Measurements from ENCODE around the gene SCYGR3. TPM values are rescaled to one million over a fixed set of nuclear protein-coding genes. Genes with fewer than 3 reads are reported as not detected.

SCYGR3 gene
- total RNA-seq, 3 donors from 2014 or later (not counting 1 experiment from before 2014, with no cell fraction given), result not detected

DNA sequence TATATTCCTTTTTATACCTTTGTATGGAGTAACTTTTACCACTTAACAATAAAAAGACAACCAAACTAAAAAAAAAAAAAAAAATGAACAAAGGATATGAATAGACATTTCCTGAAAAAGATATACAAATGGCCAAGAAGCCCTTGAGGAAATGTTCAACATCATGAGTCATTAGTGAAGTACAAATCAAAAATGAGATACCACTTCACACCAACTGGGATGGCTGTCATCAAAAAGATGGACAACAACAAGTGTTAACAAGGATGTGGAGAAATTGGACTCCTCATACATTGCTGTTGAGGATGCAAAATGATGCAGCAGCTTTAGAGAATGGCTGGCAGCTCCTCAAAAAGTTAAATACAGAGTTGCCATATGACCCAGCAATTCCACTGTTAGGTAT lies 38.5 kb downstream of the SCYGR3 start:
- TF ChIP-seq, protein P1, sequence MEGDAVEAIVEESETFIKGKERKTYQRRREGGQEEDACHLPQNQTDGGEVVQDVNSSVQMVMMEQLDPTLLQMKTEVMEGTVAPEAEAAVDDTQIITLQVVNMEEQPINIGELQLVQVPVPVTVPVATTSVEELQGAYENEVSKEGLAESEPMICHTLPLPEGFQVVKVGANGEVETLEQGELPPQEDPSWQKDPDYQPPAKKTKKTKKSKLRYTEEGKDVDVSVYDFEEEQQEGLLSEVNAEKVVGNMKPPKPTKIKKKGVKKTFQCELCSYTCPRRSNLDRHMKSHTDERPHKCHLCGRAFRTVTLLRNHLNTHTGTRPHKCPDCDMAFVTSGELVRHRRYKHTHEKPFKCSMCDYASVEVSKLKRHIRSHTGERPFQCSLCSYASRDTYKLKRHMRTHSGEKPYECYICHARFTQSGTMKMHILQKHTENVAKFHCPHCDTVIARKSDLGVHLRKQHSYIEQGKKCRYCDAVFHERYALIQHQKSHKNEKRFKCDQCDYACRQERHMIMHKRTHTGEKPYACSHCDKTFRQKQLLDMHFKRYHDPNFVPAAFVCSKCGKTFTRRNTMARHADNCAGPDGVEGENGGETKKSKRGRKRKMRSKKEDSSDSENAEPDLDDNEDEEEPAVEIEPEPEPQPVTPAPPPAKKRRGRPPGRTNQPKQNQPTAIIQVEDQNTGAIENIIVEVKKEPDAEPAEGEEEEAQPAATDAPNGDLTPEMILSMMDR (IDR thresholded peaks at IDR 0.05), result no peak
- H3K27me3 Mint-ChIP-seq (ENCODE audit: low read depth in 2 of 2), result peaks cover 20 to 46% of the 10 kb centered on the region in 2 donors
- ATAC-seq, result no peak
- Histone ChIP-seq H3K4me1 (ENCODE audit: control insufficient read depth, insufficient read depth, low read length) (no peaks in the 10 kb centered on the region), H3K36me3 (ENCODE audit: control insufficient read depth, insufficient read depth, low read length) (no peaks in the 10 kb centered on the region), H3K9me3 (ENCODE audit: control insufficient read depth, insufficient read depth, low read length) (no peaks in the 10 kb centered on the region), H3K27me3 (ENCODE audit: control insufficient read depth, insufficient read depth, low read length) (peaks cover 2% of the 10 kb centered on the region), H3K27ac (ENCODE audit: low read length) (no peak overlapping the region), H3K4me3 (ENCODE audit: low read length) (no peak overlapping the region)
- no peak overlapping the region for H3K27ac Mint-ChIP-seq
- H3K36me3 Mint-ChIP-seq, result peaks cover 2% of the 10 kb centered on the region
- no peaks in the 10 kb centered on the region for H3K4me1 Mint-ChIP-seq
- H3K4me3 Mint-ChIP-seq, result no peak overlapping the region
- DNase-seq, result no peak
- intact Hi-C loops (cut with micrococcal nuclease), result no loop called here
- no peaks in the 10 kb centered on the region for H3K9me3 Mint-ChIP-seq

DNA sequence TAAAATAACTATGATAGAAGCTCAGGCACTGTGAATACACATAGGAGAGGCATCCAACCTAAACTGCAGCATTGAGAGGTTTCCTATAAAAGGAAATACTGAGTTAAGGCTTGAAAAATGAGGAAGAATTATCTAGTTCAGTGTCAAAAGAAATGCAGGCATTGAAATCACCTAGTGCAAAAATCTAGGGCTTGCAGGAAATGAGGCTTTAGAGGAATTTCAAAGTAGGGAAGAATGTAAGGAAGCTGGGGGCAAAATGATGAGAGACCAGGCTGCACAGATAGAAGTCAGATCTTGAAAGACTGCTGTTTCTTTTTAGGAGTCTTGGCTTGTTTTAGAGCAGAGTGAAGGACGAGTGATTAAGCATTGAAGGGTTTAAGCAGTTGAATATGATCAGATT lies 44.0 kb downstream of the SCYGR3 start:
- H3K4me1 ChIP-seq (ENCODE audit: control insufficient read depth, insufficient read depth, low read length), result no peaks in the 10 kb centered on the region
- Mint-ChIP-seq H3K4me1 (peaks cover 7 to 10% of the 10 kb centered on the region in 2 donors), H3K36me3 (no peaks in the 10 kb centered on the region), H3K4me3 (no peak overlapping the region), H3K27ac (no peak overlapping the region), H3K27me3 (ENCODE audit: low read depth in 2 of 2) (peaks cover 0 to 3% of the 10 kb centered on the region in 2 donors), H3K9me3 (no peaks in the 10 kb centered on the region)
- H3K27ac ChIP-seq (ENCODE audit: low read length), result no peak overlapping the region
- TF ChIP-seq, protein P1 (IDR thresholded peaks at IDR 0.05), result no peak
- H3K27me3 ChIP-seq (ENCODE audit: control insufficient read depth, insufficient read depth, low read length), result no peaks in the 10 kb centered on the region
- H3K4me3 ChIP-seq (ENCODE audit: low read length), result no peak overlapping the region
- intact Hi-C loops (cut with micrococcal nuclease), result no loop called here
- no peaks in the 10 kb centered on the region for H3K36me3 ChIP-seq (ENCODE audit: control insufficient read depth, insufficient read depth, low read length)
- no peaks in the 10 kb centered on the region for H3K9me3 ChIP-seq (ENCODE audit: control insufficient read depth, insufficient read depth, low read length)
- 83% methylated on average over 1 of the region's 1 CpG for WGBS (ENCODE audit: insufficient coverage)
- no peak for DNase-seq
- ATAC-seq, result no peak

DNA sequence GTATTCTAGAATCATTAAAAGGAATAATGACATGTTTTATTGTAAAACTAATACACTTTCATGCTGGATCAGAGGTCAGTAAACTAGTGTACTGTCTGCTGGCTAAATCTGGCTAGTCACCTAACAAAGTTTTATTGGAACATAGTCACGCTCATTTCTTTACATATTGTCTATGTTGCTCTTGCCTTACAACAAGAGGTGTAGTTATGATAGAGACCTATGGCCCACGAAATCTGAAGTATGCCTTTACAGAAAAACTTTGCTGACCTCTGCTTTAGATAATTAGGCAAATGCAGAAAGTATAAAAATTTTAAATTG lies 45.8 kb downstream of the SCYGR3 start:
- H3K9me3 ChIP-seq (ENCODE audit: control insufficient read depth, insufficient read depth, low read length), result no peaks in the 10 kb centered on the region
- peaks cover 3% of the 10 kb centered on the region for H3K36me3 ChIP-seq (ENCODE audit: control insufficient read depth, insufficient read depth, low read length)
- Mint-ChIP-seq H3K4me1 (peaks cover 7 to 10% of the 10 kb centered on the region in 2 donors), H3K27me3 (ENCODE audit: low read depth in 2 of 2) (peaks cover 0 to 3% of the 10 kb centered on the region in 2 donors), H3K4me3 (no peak overlapping the region), H3K27ac (no peak overlapping the region), H3K36me3 (no peaks in the 10 kb centered on the region), H3K9me3 (no peaks in the 10 kb centered on the region)
- no peaks in the 10 kb centered on the region for H3K27me3 ChIP-seq (ENCODE audit: control insufficient read depth, insufficient read depth, low read length)
- WGBS (ENCODE audit: insufficient coverage), result 100% methylated on average over 2 of the region's 2 CpGs
- H3K4me1 ChIP-seq (ENCODE audit: control insufficient read depth, insufficient read depth, low read length), result no peaks in the 10 kb centered on the region
- no peak overlapping the region for H3K4me3 ChIP-seq (ENCODE audit: low read length)
- DNase-seq, result no peak
- TF ChIP-seq, protein P1 (IDR thresholded peaks at IDR 0.05), result no peak
- no peak for ATAC-seq
- no peak overlapping the region for H3K27ac ChIP-seq (ENCODE audit: low read length)
- intact Hi-C loops (cut with micrococcal nuclease), result no loop called here

DNA sequence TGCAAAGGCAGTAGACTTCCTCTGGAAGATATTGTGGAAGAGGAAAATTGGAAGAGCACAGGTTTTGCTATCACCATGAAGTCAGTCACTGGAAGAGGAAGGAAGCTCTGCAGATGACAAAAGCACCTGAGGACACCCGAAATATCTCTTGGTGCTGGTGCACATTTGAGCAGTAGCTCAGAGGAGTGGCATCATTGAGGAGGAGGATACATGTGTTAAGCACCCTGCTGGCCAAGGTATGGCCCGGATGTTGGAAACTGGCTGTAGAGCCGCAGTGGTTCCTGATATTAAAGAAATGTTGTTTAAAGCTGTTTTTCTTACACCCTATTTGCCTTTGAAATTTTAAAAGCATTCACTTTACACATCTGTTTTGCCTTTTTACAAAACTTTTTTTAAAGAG lies 48.6 kb downstream of the SCYGR3 start:
- Mint-ChIP-seq H3K36me3 (no peaks in the 10 kb centered on the region), H3K9me3 (no peaks in the 10 kb centered on the region), H3K4me1 (peaks cover 7 to 10% of the 10 kb centered on the region in 2 donors), H3K27me3 (ENCODE audit: low read depth in 2 of 2) (no peaks in the 10 kb centered on the region), H3K4me3 (no peak overlapping the region), H3K27ac (peak overlapping the region in 1 of 2 donors; percentile 32)
- Histone ChIP-seq H3K4me1 (ENCODE audit: control insufficient read depth, insufficient read depth, low read length) (no peaks in the 10 kb centered on the region), H3K27ac (ENCODE audit: low read length) (no peak overlapping the region), H3K36me3 (ENCODE audit: control insufficient read depth, insufficient read depth, low read length) (peaks cover 3% of the 10 kb centered on the region), H3K27me3 (ENCODE audit: control insufficient read depth, insufficient read depth, low read length) (no peaks in the 10 kb centered on the region), H3K4me3 (ENCODE audit: low read length) (no peak overlapping the region), H3K9me3 (ENCODE audit: control insufficient read depth, insufficient read depth, low read length) (no peaks in the 10 kb centered on the region)
- no peak for DNase-seq
- TF ChIP-seq, protein P1 (IDR thresholded peaks at IDR 0.05), result no peak
- ATAC-seq, result no peak
- intact Hi-C loops (cut with micrococcal nuclease), result no loop called here
- 67% methylated on average over 3 of the region's 3 CpGs for WGBS (ENCODE audit: insufficient coverage)
